ENCODE results near the gene CTPS2. TPM values are rescaled to one million over a fixed set of nuclear protein-coding genes. Genes with fewer than 3 reads are reported as not detected.

CTPS2 gene
- total RNA-seq, 4 donors from 2014 or later = 8.7 to 24.9 (median 12.0) TPM

GRCh38 chrX:16640823-16641222 is 71.6 kb downstream of the CTPS2 start:
- TF ChIP-seq, protein P1, sequence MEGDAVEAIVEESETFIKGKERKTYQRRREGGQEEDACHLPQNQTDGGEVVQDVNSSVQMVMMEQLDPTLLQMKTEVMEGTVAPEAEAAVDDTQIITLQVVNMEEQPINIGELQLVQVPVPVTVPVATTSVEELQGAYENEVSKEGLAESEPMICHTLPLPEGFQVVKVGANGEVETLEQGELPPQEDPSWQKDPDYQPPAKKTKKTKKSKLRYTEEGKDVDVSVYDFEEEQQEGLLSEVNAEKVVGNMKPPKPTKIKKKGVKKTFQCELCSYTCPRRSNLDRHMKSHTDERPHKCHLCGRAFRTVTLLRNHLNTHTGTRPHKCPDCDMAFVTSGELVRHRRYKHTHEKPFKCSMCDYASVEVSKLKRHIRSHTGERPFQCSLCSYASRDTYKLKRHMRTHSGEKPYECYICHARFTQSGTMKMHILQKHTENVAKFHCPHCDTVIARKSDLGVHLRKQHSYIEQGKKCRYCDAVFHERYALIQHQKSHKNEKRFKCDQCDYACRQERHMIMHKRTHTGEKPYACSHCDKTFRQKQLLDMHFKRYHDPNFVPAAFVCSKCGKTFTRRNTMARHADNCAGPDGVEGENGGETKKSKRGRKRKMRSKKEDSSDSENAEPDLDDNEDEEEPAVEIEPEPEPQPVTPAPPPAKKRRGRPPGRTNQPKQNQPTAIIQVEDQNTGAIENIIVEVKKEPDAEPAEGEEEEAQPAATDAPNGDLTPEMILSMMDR (IDR thresholded peaks at IDR 0.05) = no peak
- TF ChIP-seq EP300 (IDR thresholded peaks at IDR 0.05) (no peak), POLR2AphosphoS5 (IDR thresholded peaks at IDR 0.05) (no peak), POLR2A (IDR thresholded peaks at IDR 0.05) (no peak)
- WGBS = 93% methylated on average over 4 of the region's 4 CpGs

DNA sequence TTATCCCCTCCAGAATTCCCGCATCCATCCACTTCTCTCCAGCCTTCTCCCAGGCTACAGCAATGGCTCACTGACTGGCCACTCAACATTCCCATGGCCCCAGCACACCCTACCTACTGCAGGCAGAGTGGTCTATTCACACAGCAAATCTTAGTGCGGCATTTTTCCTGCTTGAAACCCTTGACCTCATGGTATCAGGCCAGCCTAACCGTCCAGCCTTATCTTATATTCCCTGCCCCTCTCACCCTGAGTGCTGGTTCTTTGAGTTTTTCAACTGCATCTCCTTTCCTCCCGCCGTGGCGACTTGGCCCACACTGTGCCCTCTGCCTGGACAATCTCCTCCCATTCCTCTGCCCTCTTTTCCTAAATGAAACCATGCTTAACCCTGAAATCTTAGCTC is 72.5 kb downstream of the CTPS2 start:
- no peak for DNase-seq (ENCODE audit: low spot score in 2 of 2)
- H3K4me1 ChIP-seq = no peaks in the 10 kb centered on the region
- H3K36me3 ChIP-seq = no peaks in the 10 kb centered on the region
- no peaks in the 10 kb centered on the region for H3K9me3 ChIP-seq
- TF ChIP-seq, protein P1 (IDR thresholded peaks at IDR 0.05) = no peak
- TF ChIP-seq EP300 (IDR thresholded peaks at IDR 0.05) (no peak), POLR2AphosphoS5 (IDR thresholded peaks at IDR 0.05) (no peak), POLR2A (IDR thresholded peaks at IDR 0.05) (no peak)
- no peak overlapping the region for H3K4me3 ChIP-seq
- H3K27ac ChIP-seq = no peak overlapping the region
- WGBS = 95% methylated on average over 6 of the region's 6 CpGs
- no peaks in the 10 kb centered on the region for H3K27me3 ChIP-seq

More at GRCh38 chrX:16640823-16641222, 71.6 kb downstream of the CTPS2 start:
- no peaks in the 10 kb centered on the region for H3K27me3 ChIP-seq
- DNase-seq (ENCODE audit: low spot score in 2 of 2) = no peak
- no peaks in the 10 kb centered on the region for H3K9me3 ChIP-seq
- H3K36me3 ChIP-seq = no peaks in the 10 kb centered on the region
- H3K4me1 ChIP-seq = no peaks in the 10 kb centered on the region
- H3K4me3 ChIP-seq = no peak overlapping the region
- no peak overlapping the region for H3K27ac ChIP-seq

DNA sequence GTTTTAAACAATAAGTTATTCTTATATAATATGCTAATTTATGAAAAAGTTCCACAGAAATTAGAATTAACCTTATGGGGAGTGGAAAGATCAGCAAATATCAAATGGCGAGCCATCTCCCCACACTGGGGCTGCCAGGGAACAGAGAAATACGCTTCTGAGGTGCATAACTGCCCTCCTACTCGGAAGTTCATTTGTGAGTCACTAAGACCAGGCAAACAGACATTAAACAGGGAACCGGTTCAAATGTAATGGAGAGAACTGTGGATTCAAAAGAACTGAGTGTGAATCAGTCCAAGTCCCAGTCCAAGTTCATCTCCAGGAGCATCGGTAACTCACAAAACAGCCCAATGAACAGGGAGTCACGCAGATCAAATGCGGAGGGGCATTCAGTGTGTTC is 73.9 kb downstream of the CTPS2 start:
- Histone ChIP-seq H3K36me3 (no peaks in the 10 kb centered on the region), H3K4me3 (no peak overlapping the region), H3K27ac (no peak overlapping the region), H3K27me3 (no peaks in the 10 kb centered on the region), H3K4me1 (no peaks in the 10 kb centered on the region), H3K9me3 (no peaks in the 10 kb centered on the region)
- WGBS = 93% methylated on average over 7 of the region's 7 CpGs
- TF ChIP-seq EP300 (IDR thresholded peaks at IDR 0.05) (no peak), POLR2AphosphoS5 (IDR thresholded peaks at IDR 0.05) (no peak), POLR2A (IDR thresholded peaks at IDR 0.05) (no peak)
- TF ChIP-seq, protein P1 (IDR thresholded peaks at IDR 0.05) = no peak
- no peak for DNase-seq (ENCODE audit: low spot score in 2 of 2)

DNA sequence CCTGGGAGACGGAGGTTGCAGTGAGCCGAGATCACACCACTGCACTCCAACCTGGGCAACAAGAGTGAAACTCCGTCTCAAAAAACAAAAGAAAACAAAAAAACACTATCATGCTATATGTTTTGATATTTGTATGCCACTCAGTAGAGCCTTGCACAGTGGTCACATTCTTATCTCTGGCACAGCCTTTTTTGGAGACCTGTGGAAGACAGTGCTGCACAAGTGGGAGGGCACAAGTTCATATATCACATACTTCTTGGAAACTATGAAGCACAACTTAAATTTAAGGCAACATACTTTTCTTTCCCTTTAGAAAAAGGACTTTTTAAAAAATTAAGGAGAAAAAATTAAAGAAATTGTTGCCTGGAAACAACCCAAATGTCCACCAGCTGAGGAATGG is 76.9 kb downstream of the CTPS2 start:
- no peak overlapping the region for H3K27ac ChIP-seq
- no peaks in the 10 kb centered on the region for H3K9me3 ChIP-seq
- H3K4me3 ChIP-seq = no peak overlapping the region
- TF ChIP-seq EP300 (IDR thresholded peaks at IDR 0.05) (no peak), POLR2AphosphoS5 (IDR thresholded peaks at IDR 0.05) (no peak), POLR2A (IDR thresholded peaks at IDR 0.05) (no peak)
- TF ChIP-seq, protein P1 (IDR thresholded peaks at IDR 0.05) = no peak
- no peak for DNase-seq (ENCODE audit: low spot score in 2 of 2)
- 94% methylated on average over 3 of the region's 3 CpGs for WGBS
- no peaks in the 10 kb centered on the region for H3K27me3 ChIP-seq
- H3K4me1 ChIP-seq = no peaks in the 10 kb centered on the region
- H3K36me3 ChIP-seq = no peaks in the 10 kb centered on the region

GRCh38 chrX:16635040-16635439 is 77.4 kb downstream of the CTPS2 start:
- WGBS = 92% methylated on average over 5 of the region's 5 CpGs
- no peaks in the 10 kb centered on the region for H3K27me3 ChIP-seq
- no peaks in the 10 kb centered on the region for H3K9me3 ChIP-seq
- H3K4me3 ChIP-seq = no peak overlapping the region
- no peaks in the 10 kb centered on the region for H3K4me1 ChIP-seq
- no peaks in the 10 kb centered on the region for H3K36me3 ChIP-seq
- DNase-seq (ENCODE audit: low spot score in 2 of 2) = no peak
- no peak overlapping the region for H3K27ac ChIP-seq
- TF ChIP-seq POLR2A (IDR thresholded peaks at IDR 0.05) (no peak), EP300 (IDR thresholded peaks at IDR 0.05) (no peak), POLR2AphosphoS5 (IDR thresholded peaks at IDR 0.05) (no peak)
- TF ChIP-seq, protein P1 (IDR thresholded peaks at IDR 0.05) = no peak
